Astrocyte of the spinal cord (primary cell): ENCODE results near the gene RREB1.
"Not testable (repeated sequence)": the region's sequence is repeated elsewhere in the genome, so short reads cannot be mapped to it uniquely, and the experiment has no call there.

Experiments used
- DNase-seq: peaks from one replicate; pipeline ENCODE4 v3.0.0; 2011; ENCODE audit warnings: low read depth, low spot score
- H3K4me3 ChIP-seq: 2 replicates; pipeline ENCODE4 v1.5.1; 2011; ENCODE audit warnings: low read depth, mild to moderate bottlenecking, low read length, moderate library complexity
- in situ Hi-C: cut with HindIII; loops from 2 replicates; pipeline ENCODE4 v1.10.0; 2017; ENCODE audit warnings: low sequenced_read_pairs
- TF ChIP-seq, protein P1 (sequence below): IDR thresholded peaks from 2 replicates; pipeline ENCODE4 v1.5.1; 2012; ENCODE audit warnings: low read depth, mild to moderate bottlenecking, low read length, inconsistent platforms

RREB1 gene

DNA sequence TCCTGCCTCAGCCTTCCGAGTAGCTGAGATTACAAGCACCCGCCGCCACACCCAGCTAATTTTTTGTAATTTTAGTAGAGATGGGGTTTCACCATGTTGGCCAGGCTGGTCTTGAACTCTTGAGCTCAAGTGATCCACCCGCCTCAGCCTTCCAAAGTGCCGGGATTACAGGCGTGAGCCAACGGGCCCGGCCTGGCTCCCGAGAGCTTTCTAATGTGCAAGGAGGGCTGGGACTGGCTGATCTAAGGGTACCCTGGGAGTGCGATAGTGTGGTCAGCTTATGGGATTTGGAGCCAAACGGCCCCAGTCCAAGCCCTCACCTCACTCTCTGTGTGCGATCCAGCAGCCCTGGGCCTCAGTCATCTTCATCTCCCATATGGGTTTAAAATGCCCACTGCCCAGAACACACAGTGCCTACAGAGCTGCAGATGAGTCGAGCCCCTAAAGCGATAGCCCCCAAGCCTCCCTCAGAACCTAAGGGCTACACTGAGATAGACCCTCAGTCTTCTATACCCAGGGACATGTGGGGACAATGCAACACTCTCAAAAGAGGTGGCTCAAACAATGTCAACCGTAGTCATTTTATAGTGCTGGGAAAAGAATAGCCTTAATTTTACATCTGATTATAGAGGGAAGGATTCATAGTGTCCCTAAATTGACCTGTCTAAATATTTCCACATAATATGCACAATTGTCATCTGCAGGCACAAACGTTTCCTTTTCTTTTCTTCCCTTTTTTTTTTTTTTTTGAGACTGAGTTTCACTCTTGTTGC, 155.2 kb downstream of the RREB1 start:
- no peak for DNase-seq
- no peak overlapping the region for H3K4me3 ChIP-seq
- in situ Hi-C loops, result no loop called here
- TF ChIP-seq, protein P1, sequence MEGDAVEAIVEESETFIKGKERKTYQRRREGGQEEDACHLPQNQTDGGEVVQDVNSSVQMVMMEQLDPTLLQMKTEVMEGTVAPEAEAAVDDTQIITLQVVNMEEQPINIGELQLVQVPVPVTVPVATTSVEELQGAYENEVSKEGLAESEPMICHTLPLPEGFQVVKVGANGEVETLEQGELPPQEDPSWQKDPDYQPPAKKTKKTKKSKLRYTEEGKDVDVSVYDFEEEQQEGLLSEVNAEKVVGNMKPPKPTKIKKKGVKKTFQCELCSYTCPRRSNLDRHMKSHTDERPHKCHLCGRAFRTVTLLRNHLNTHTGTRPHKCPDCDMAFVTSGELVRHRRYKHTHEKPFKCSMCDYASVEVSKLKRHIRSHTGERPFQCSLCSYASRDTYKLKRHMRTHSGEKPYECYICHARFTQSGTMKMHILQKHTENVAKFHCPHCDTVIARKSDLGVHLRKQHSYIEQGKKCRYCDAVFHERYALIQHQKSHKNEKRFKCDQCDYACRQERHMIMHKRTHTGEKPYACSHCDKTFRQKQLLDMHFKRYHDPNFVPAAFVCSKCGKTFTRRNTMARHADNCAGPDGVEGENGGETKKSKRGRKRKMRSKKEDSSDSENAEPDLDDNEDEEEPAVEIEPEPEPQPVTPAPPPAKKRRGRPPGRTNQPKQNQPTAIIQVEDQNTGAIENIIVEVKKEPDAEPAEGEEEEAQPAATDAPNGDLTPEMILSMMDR, result no peak

DNA sequence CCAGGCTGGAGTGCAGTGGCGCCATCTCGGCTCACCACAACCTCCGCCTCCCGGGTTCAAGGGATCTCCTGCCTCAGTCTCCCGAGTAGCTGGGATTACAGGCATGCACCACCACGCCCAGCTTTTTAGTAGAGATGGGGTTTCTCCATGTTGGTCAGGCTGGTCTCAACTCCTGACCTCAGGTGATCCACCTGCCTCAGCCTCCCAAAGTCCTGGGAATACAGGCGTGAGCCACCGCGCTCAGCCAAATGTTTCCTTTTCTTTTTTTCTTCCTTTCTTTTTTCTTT, 155.7 kb downstream of the RREB1 start:
- DNase-seq, H3K4me3 ChIP-seq, in situ Hi-C loops: not testable (repeated sequence)

DNA sequence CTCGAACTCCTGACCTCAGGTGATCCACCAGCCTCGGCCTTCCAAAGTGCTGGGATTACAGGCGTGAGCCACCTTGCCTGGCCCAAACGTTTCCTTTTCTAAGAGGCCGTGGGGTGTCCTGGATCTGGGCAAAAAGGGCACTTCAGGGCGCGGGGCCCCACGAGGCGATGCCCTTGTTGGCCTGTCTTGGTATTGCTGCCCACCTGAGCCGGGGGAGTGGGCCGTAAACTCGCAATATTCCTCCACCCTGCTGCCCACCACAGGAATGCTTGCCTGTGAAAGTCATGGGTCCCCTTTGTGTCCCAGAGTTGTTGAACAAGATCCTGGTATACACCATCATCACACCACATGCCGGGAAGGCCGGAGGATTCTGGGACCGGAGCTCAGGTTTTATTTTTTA, 156.3 kb downstream of the RREB1 start:
- in situ Hi-C loops, result no loop called here
- TF ChIP-seq, protein P1, result no peak
- H3K4me3 ChIP-seq, result no peak overlapping the region
- no peak for DNase-seq

- DNase-seq, result no peak
- H3K4me3 ChIP-seq, result no peak overlapping the region
- in situ Hi-C loops, result no loop called here
- TF ChIP-seq, protein P1, result no peak
Measured at GRCh38 chr6:7264686-7265384, 157.1 kb downstream of the RREB1 start.

DNA sequence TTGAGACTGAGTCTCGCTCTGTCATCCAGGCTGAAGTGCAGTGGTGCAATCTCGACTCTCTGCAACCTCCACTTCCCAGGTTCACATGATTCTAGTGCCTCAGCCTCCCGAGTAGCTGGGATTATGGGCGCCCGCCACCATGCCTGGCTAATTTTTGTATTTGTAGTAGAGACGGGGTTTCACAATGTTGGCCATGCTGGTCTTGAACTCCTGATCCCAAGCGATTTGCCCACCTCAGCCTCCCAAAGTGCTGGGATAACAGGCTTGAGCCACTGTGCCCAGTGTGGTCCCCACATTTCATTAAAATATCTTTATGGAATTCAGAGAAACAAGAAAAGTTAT, 157.6 kb downstream of the RREB1 start:
- DNase-seq, result not testable (repeated sequence)

DNA sequence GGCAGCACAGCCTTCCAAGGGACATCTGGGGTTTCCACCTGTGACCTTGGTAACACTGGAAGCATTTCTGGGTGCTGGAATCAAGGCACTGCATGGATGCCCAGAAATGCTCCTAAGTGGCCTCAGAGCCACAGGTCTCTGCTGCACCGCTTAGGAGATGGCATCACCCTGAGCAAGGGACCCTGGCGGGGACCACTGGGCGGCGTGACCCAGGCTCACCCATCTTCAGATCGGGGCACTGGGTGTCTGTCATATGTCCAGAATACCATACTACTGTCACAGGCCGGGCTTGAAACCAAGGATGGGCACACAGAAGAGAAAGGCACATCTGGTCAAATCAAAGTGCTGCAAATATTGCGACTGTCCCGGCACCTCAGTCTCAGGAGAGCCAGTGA, 159.3 kb downstream of the RREB1 start:
- DNase-seq, result no peak
- TF ChIP-seq, protein P1, result no peak
- in situ Hi-C loops, result no loop called here
- H3K4me3 ChIP-seq, result no peak overlapping the region

More for the DNA sequence above, 157.6 kb downstream of the RREB1 start:
- H3K4me3 ChIP-seq, in situ Hi-C loops: not testable (repeated sequence)

DNA sequence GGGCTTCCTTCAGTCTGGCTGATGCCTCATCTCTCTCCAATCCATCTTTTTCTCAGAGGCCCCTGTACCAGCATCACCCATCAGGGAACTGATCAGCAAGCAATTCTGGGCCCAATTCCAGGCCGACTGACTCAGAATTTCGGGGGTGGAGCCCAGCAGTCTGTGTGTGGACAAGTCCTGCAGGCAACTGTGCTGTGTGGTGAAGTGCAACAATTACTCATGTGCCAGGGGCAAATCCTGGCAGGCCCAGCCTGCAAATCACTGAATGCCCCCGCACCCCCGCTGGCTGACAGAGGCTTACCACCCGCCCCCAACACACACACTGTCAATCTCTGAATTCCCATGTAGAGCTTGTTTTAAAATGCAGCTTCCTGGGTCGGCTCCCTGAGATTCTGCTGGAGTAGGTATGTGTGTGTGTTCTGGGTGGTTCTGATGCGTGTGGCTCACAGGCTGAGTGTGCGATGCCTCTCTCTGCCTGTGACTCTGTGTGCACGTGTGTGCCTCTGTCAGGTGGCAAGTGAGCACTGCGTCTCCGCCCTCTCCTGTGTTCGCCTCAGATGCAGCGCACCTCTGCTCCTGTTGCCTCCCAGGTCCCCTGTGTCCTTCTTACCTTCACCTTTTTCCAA, 159.8 kb downstream of the RREB1 start:
- no peak overlapping the region for H3K4me3 ChIP-seq
- in situ Hi-C loops, result no loop called here
- TF ChIP-seq, protein P1, result no peak
- DNase-seq, result peak; percentile 92
